IMR-90 (cell line): ENCODE results near the gene EML1.

Source experiments
- MXI1 ChIP-seq: IDR thresholded peaks from 2 replicates; pipeline ENCODE4 v1.6.1; 2012; ENCODE audit warnings: low read depth, mild to moderate bottlenecking, low read length, moderate library complexity, borderline replicate concordance
- POLR2A ChIP-seq: IDR thresholded peaks from 2 replicates; pipeline ENCODE4 v1.6.1; 2012; ENCODE audit warnings: mild to moderate bottlenecking, low read depth, low read length
- RAD21 ChIP-seq: IDR thresholded peaks from 2 replicates; pipeline ENCODE4 v1.6.1; 2012; ENCODE audit warnings: low read length, improper control_type of control experiment
- RCOR1 ChIP-seq: IDR thresholded peaks from 2 replicates; pipeline ENCODE4 v1.6.1; 2012; ENCODE audit warnings: mild to moderate bottlenecking, low read length, improper control_type of control experiment; ENCODE audit not compliant: insufficient replicate concordance
- TF ChIP-seq, protein P1 (sequence below): conservative IDR thresholded peaks from 2 replicates; pipeline ENCODE4 v1.5.1; 2012; ENCODE audit warnings: mild to moderate bottlenecking, low read depth, low read length, improper control_type of control experiment

DNA sequence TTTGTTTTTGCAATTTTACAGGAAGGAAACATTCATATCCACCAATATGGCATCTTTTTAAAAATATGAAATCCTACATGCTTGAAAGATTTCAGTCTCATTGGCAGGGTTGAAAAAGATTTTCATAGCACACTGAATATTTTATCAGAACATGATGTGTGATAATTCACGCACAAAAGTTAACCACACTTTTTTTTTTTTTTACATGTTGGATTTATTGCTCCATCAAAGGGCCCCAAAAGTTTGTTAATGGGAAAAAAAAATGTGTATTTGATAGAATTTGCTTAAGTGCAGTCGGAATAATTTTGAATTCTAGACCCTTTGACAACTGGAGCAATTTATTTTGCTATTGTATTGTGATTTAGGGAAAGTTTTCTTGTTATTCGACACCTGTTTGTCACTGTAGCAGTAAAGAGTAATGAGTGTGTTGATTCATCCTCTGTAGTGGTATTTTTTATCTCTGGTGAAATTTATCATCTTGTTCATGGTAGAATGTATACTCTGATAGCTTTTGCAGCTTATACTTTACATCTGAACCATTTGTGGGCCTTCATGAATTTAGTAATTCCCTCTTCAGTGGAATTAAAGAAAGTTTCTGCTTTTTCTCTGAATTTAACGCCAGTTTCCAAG, 1.1 kb downstream of the EML1 start:
- TF ChIP-seq, protein P1, sequence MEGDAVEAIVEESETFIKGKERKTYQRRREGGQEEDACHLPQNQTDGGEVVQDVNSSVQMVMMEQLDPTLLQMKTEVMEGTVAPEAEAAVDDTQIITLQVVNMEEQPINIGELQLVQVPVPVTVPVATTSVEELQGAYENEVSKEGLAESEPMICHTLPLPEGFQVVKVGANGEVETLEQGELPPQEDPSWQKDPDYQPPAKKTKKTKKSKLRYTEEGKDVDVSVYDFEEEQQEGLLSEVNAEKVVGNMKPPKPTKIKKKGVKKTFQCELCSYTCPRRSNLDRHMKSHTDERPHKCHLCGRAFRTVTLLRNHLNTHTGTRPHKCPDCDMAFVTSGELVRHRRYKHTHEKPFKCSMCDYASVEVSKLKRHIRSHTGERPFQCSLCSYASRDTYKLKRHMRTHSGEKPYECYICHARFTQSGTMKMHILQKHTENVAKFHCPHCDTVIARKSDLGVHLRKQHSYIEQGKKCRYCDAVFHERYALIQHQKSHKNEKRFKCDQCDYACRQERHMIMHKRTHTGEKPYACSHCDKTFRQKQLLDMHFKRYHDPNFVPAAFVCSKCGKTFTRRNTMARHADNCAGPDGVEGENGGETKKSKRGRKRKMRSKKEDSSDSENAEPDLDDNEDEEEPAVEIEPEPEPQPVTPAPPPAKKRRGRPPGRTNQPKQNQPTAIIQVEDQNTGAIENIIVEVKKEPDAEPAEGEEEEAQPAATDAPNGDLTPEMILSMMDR, result no peak
- no peak for TF ChIP-seq MXI1
- TF ChIP-seq RCOR1, result no peak
- no peak for TF ChIP-seq POLR2A
- TF ChIP-seq RAD21, result no peak
